Measurements from ENCODE around the gene GNPTAB. TPM values are rescaled to one million over a fixed set of nuclear protein-coding genes. Genes with fewer than 3 reads are reported as not detected.

The GNPTAB gene
- total and polyA plus RNA-seq, 2 of the 8 experiments (the other 6 are each of a cell fraction or from before 2014, with no cell fraction given) = 21.5 to 51.3 TPM

DNA sequence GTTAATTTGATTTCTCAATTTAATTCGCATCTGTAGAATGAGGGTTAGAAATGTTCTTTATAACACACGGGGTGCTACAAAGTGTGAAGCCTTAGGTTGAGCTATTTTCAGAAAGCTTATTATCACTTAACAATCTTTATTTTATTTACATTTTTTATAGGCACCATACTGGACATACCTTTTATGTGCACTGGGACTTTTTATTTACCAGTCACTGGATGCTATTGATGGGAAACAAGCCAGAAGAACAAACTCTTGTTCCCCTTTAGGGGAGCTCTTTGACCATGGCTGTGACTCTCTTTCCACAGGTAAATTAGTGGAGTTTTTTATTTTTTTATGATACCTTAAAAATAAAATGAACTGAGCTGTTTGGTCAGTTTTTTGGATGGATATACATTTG is 116.8 kb downstream of the GNPTAB start (continued):
- TF ChIP-seq, protein P1, sequence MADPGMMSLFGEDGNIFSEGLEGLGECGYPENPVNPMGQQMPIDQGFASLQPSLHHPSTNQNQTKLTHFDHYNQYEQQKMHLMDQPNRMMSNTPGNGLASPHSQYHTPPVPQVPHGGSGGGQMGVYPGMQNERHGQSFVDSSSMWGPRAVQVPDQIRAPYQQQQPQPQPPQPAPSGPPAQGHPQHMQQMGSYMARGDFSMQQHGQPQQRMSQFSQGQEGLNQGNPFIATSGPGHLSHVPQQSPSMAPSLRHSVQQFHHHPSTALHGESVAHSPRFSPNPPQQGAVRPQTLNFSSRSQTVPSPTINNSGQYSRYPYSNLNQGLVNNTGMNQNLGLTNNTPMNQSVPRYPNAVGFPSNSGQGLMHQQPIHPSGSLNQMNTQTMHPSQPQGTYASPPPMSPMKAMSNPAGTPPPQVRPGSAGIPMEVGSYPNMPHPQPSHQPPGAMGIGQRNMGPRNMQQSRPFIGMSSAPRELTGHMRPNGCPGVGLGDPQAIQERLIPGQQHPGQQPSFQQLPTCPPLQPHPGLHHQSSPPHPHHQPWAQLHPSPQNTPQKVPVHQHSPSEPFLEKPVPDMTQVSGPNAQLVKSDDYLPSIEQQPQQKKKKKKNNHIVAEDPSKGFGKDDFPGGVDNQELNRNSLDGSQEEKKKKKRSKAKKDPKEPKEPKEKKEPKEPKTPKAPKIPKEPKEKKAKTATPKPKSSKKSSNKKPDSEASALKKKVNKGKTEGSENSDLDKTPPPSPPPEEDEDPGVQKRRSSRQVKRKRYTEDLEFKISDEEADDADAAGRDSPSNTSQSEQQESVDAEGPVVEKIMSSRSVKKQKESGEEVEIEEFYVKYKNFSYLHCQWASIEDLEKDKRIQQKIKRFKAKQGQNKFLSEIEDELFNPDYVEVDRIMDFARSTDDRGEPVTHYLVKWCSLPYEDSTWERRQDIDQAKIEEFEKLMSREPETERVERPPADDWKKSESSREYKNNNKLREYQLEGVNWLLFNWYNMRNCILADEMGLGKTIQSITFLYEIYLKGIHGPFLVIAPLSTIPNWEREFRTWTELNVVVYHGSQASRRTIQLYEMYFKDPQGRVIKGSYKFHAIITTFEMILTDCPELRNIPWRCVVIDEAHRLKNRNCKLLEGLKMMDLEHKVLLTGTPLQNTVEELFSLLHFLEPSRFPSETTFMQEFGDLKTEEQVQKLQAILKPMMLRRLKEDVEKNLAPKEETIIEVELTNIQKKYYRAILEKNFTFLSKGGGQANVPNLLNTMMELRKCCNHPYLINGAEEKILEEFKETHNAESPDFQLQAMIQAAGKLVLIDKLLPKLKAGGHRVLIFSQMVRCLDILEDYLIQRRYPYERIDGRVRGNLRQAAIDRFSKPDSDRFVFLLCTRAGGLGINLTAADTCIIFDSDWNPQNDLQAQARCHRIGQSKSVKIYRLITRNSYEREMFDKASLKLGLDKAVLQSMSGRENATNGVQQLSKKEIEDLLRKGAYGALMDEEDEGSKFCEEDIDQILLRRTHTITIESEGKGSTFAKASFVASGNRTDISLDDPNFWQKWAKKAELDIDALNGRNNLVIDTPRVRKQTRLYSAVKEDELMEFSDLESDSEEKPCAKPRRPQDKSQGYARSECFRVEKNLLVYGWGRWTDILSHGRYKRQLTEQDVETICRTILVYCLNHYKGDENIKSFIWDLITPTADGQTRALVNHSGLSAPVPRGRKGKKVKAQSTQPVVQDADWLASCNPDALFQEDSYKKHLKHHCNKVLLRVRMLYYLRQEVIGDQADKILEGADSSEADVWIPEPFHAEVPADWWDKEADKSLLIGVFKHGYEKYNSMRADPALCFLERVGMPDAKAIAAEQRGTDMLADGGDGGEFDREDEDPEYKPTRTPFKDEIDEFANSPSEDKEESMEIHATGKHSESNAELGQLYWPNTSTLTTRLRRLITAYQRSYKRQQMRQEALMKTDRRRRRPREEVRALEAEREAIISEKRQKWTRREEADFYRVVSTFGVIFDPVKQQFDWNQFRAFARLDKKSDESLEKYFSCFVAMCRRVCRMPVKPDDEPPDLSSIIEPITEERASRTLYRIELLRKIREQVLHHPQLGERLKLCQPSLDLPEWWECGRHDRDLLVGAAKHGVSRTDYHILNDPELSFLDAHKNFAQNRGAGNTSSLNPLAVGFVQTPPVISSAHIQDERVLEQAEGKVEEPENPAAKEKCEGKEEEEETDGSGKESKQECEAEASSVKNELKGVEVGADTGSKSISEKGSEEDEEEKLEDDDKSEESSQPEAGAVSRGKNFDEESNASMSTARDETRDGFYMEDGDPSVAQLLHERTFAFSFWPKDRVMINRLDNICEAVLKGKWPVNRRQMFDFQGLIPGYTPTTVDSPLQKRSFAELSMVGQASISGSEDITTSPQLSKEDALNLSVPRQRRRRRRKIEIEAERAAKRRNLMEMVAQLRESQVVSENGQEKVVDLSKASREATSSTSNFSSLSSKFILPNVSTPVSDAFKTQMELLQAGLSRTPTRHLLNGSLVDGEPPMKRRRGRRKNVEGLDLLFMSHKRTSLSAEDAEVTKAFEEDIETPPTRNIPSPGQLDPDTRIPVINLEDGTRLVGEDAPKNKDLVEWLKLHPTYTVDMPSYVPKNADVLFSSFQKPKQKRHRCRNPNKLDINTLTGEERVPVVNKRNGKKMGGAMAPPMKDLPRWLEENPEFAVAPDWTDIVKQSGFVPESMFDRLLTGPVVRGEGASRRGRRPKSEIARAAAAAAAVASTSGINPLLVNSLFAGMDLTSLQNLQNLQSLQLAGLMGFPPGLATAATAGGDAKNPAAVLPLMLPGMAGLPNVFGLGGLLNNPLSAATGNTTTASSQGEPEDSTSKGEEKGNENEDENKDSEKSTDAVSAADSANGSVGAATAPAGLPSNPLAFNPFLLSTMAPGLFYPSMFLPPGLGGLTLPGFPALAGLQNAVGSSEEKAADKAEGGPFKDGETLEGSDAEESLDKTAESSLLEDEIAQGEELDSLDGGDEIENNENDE (IDR thresholded peaks at IDR 0.05; ENCODE audit: insufficient replicate concordance, low read length) = no peak
- TF ChIP-seq EGR1 (IDR thresholded peaks at IDR 0.05; ENCODE audit: borderline replicate concordance, low read depth, low read length) (no peak), SP1 (IDR thresholded peaks at IDR 0.05; ENCODE audit: low read depth, low read length) (no peak), CREB1 (IDR thresholded peaks at IDR 0.05) (no peak), CBX5 (IDR thresholded peaks at IDR 0.05; ENCODE audit: low read depth, low read length) (no peak), SP2 (IDR thresholded peaks at IDR 0.05; ENCODE audit: low read length) (no peak), RBBP5 (IDR thresholded peaks at IDR 0.05; ENCODE audit: borderline replicate concordance, low read depth, low read length) (no peak), SUZ12 (IDR thresholded peaks at IDR 0.05; ENCODE audit: low read length) (no peak), CBX8 (IDR thresholded peaks at IDR 0.05; ENCODE audit: borderline replicate concordance, low read depth, low read length) (no peak), HDAC2 (IDR thresholded peaks at IDR 0.05; ENCODE audit: borderline replicate concordance in 1 of 2, low read depth in 2 of 2, low read length in 2 of 2) (no peak), POLR2A (IDR thresholded peaks at IDR 0.05; ENCODE audit: control extremely low read depth in 1 of 2, low read depth in 2 of 2, low read length in 2 of 2) (no peak), SP4 (IDR thresholded peaks at IDR 0.05; ENCODE audit: low read length) (no peak), CHD2 (IDR thresholded peaks at IDR 0.05; ENCODE audit: low read length) (no peak)
